ENCODE measurements around the gene ALLC.

The ALLC gene

GRCh38 chr2:3626118-3626811, 31.7 kb upstream of the ALLC start:
- no peak overlapping the region for H3K4me3 ChIP-seq (ENCODE audit: low read length, poor library complexity, severe bottlenecking)
- no peak overlapping the region for H2AFZ ChIP-seq (ENCODE audit: low read length)
- no peaks in the 10 kb centered on the region for H3K9me2 ChIP-seq (replicated peaks; ENCODE audit: low read depth, low read length)
- TF ChIP-seq, protein P1, sequence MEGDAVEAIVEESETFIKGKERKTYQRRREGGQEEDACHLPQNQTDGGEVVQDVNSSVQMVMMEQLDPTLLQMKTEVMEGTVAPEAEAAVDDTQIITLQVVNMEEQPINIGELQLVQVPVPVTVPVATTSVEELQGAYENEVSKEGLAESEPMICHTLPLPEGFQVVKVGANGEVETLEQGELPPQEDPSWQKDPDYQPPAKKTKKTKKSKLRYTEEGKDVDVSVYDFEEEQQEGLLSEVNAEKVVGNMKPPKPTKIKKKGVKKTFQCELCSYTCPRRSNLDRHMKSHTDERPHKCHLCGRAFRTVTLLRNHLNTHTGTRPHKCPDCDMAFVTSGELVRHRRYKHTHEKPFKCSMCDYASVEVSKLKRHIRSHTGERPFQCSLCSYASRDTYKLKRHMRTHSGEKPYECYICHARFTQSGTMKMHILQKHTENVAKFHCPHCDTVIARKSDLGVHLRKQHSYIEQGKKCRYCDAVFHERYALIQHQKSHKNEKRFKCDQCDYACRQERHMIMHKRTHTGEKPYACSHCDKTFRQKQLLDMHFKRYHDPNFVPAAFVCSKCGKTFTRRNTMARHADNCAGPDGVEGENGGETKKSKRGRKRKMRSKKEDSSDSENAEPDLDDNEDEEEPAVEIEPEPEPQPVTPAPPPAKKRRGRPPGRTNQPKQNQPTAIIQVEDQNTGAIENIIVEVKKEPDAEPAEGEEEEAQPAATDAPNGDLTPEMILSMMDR (conservative IDR thresholded peaks at IDR 0.05; ENCODE audit: low read length), result no peak
- no peak for TF ChIP-seq EZH2phosphoT487 (IDR thresholded peaks at IDR 0.05; ENCODE audit: borderline replicate concordance)
- no peaks in the 10 kb centered on the region for H3F3A ChIP-seq (ENCODE audit: low read depth)
- no peaks in the 10 kb centered on the region for H3K36me3 ChIP-seq (ENCODE audit: insufficient read depth, low read length)
- H4K20me1 ChIP-seq (ENCODE audit: insufficient read depth, low read length, poor library complexity, severe bottlenecking), result no peaks in the 10 kb centered on the region
- H3K27me3 ChIP-seq (ENCODE audit: insufficient read depth, low read length, poor library complexity, severe bottlenecking), result no peaks in the 10 kb centered on the region
- H3K4me1 ChIP-seq (ENCODE audit: insufficient read depth, low read length, poor library complexity, severe bottlenecking), result no peaks in the 10 kb centered on the region
- H3K79me2 ChIP-seq (ENCODE audit: insufficient read depth, low read length), result no peaks in the 10 kb centered on the region
- no peaks in the 10 kb centered on the region for H3K9me3 ChIP-seq (ENCODE audit: insufficient read depth, low read depth, low read length)
- no peak overlapping the region for H3K4me2 ChIP-seq (ENCODE audit: low read depth, low read length, poor library complexity, severe bottlenecking)
- no peak overlapping the region for H3K9ac ChIP-seq (ENCODE audit: low read depth, low read length, poor library complexity, severe bottlenecking)

DNA sequence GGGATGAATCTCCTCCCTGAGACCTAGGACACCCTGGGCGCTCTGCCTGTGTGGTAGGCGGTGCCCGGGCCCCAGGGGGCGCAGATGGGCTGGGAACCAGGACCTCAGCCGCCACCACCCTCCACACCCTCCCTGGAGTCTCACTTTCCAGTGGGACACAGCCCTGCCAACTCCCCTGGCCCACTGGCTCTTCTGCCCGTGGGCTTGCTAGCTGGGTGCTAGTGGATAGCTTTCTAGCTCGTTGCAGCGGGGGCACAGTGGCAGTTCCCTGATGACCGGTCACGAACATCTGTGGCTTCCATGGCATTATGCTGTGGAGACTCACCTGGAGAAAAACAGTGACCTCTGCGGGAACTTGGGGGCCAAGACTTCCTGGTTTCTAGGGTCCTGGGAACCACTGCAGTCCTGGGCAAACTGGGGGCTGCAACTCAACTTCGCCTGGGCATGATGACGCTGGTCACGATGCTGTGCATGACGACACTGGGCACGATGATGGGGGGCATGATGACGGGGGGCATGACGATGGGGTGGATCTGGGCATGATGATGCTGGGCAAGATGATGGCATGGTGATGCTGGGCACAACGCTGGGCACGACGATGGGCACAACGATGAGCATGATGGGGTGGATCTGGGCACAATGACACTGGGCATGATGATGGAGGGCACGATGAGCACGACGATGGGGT, 31.0 kb upstream of the ALLC start:
- no peaks in the 10 kb centered on the region for H3K9me2 ChIP-seq (replicated peaks; ENCODE audit: low read depth, low read length)
- no peak overlapping the region for H2AFZ ChIP-seq (ENCODE audit: low read length)
- H3K27me3 ChIP-seq (ENCODE audit: insufficient read depth, low read length, poor library complexity, severe bottlenecking), result no peaks in the 10 kb centered on the region
- H3K9me3 ChIP-seq (ENCODE audit: insufficient read depth, low read depth, low read length), result no peaks in the 10 kb centered on the region
- H4K20me1 ChIP-seq (ENCODE audit: insufficient read depth, low read length, poor library complexity, severe bottlenecking), result no peaks in the 10 kb centered on the region
- H3K4me2 ChIP-seq (ENCODE audit: low read depth, low read length, poor library complexity, severe bottlenecking), result no peak overlapping the region
- H3K9ac ChIP-seq (ENCODE audit: low read depth, low read length, poor library complexity, severe bottlenecking), result no peak overlapping the region
- H3F3A ChIP-seq (ENCODE audit: low read depth), result no peaks in the 10 kb centered on the region
- no peaks in the 10 kb centered on the region for H3K36me3 ChIP-seq (ENCODE audit: insufficient read depth, low read length)
- TF ChIP-seq, protein P1 (conservative IDR thresholded peaks at IDR 0.05; ENCODE audit: low read length), result no peak
- no peak for TF ChIP-seq EZH2phosphoT487 (IDR thresholded peaks at IDR 0.05; ENCODE audit: borderline replicate concordance)
- no peaks in the 10 kb centered on the region for H3K79me2 ChIP-seq (ENCODE audit: insufficient read depth, low read length)
- H3K4me3 ChIP-seq (ENCODE audit: low read length, poor library complexity, severe bottlenecking), result no peak overlapping the region
- H3K4me1 ChIP-seq (ENCODE audit: insufficient read depth, low read length, poor library complexity, severe bottlenecking), result no peaks in the 10 kb centered on the region

DNA sequence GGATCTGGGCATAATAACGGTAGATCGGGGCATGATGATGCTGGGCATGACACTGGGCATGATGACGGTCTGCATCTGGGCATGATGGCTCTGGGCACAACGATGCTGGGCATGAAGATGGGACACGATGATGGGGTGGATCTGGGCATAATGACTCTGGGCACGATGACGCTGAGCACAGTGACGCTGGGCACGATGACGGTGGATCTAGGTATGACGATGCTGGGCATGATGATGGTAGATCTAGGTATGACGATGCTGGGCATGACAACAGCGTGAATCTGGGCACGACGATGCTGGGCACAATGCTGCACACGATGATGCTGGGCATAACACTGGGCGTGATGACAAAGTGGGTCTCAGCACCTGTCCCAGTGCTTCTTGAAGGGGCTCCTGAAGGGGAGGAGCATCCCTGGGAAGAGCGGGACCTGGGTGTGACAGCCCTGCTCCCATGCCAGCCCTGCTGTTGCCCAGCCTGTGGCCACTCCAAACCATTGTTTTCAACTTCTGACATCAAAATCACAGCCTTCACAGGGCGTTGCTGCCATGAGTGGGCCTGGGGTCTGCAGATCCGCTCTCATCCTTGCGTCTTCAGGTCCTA, 30.4 kb upstream of the ALLC start:
- Histone ChIP-seq H3F3A (ENCODE audit: low read depth) (no peaks in the 10 kb centered on the region), H3K9me2 (replicated peaks; ENCODE audit: low read depth, low read length) (no peaks in the 10 kb centered on the region), H3K9ac (ENCODE audit: low read depth, low read length, poor library complexity, severe bottlenecking) (no peak overlapping the region), H3K9me3 (ENCODE audit: insufficient read depth, low read depth, low read length) (no peaks in the 10 kb centered on the region), H3K79me2 (ENCODE audit: insufficient read depth, low read length) (no peaks in the 10 kb centered on the region), H3K36me3 (ENCODE audit: insufficient read depth, low read length) (no peaks in the 10 kb centered on the region), H3K4me1 (ENCODE audit: insufficient read depth, low read length, poor library complexity, severe bottlenecking) (no peaks in the 10 kb centered on the region), H2AFZ (ENCODE audit: low read length) (no peak overlapping the region), H3K4me2 (ENCODE audit: low read depth, low read length, poor library complexity, severe bottlenecking) (no peak overlapping the region), H4K20me1 (ENCODE audit: insufficient read depth, low read length, poor library complexity, severe bottlenecking) (no peaks in the 10 kb centered on the region), H3K4me3 (ENCODE audit: low read length, poor library complexity, severe bottlenecking) (no peak overlapping the region), H3K27me3 (ENCODE audit: insufficient read depth, low read length, poor library complexity, severe bottlenecking) (no peaks in the 10 kb centered on the region)
- no peak for TF ChIP-seq EZH2phosphoT487 (IDR thresholded peaks at IDR 0.05; ENCODE audit: borderline replicate concordance)
- TF ChIP-seq, protein P1 (conservative IDR thresholded peaks at IDR 0.05; ENCODE audit: low read length), result no peak

Data from Loucy (cell line).